Stomach (tissue), 9 donors: ENCODE measurements around the gene ARHGAP21. TPM values are rescaled to one million over a fixed set of nuclear protein-coding genes. Genes with fewer than 3 reads are reported as not detected.

Source experiments
- DNase-seq, 2 donors: peaks; one replicate each; pipeline versions ENCODE4 v3.0.0 to v3.0.0-alpha.2; 2013 to 2019
- H3K27ac ChIP-seq, 5 donors: fragments of 200-600 bp in 4 of 5; sonication (generic) in 4 of 5; one replicate each; pipeline ENCODE4 v1.5.1; 2013 to 2019; ENCODE audit warnings: mild to moderate bottlenecking in 1 of 5, moderate library complexity in 1 of 5
- H3K27me3 ChIP-seq, 3 donors: fragments of 200-600 bp; sonication (generic); one replicate each; pipeline ENCODE4 v1.5.1; 2017 to 2019; ENCODE audit warnings: mixed run types in 1 of 3
- H3K36me3 ChIP-seq, 4 donors: fragments of 200-600 bp; sonication (generic); 1 replicate in 3 of 4; 2 replicates in 1 of 4; pipeline ENCODE4 v1.5.1; 2016 to 2019
- H3K4me1 ChIP-seq, 4 donors: fragments of 200-600 bp; sonication (generic); one replicate each; pipeline ENCODE4 v1.5.1; 2016 to 2019
- H3K4me3 ChIP-seq, 4 donors: fragments of 200-600 bp; sonication (generic) in 3 of 4; one replicate each; pipeline ENCODE4 v1.5.1; 2016 to 2019; ENCODE audit warnings: mild to moderate bottlenecking in 1 of 4
- H3K9me3 ChIP-seq, 4 donors: fragments of 200-600 bp; sonication (generic); one replicate each; pipeline ENCODE4 v1.5.1; 2016 to 2019
- CTCF ChIP-seq, 7 experiments: fragments of 450-650 bp in 4 of 7; fragments of 200-600 bp in 3 of 7; sonication (generic) in 3 of 7; IDR thresholded peaks; one replicate each; pipeline ENCODE4 v1.5.1; 2016 to 2019; ENCODE audit warnings: antibody characterized with exemption in 7 of 7, control low read depth in 2 of 7, mild to moderate bottlenecking in 1 of 7
- EP300 ChIP-seq: sonication (generic); formaldehyde crosslinking; IDR thresholded peaks from one replicate; pipeline ENCODE4 v1.6.1; 2017; ENCODE audit warnings: antibody characterized with exemption
- POLR2A ChIP-seq, 4 donors: fragments of 450-650 bp; IDR thresholded peaks; one replicate each; pipeline ENCODE4 v1.6.1; 2016; ENCODE audit warnings: antibody characterized with exemption in 4 of 4, control low read depth in 2 of 4, mild to moderate bottlenecking in 1 of 4, moderate library complexity in 1 of 4
- POLR2AphosphoS5 ChIP-seq, 3 donors: sonication (generic); formaldehyde crosslinking; IDR thresholded peaks; one replicate each; pipeline ENCODE4 v1.6.1; 2016; ENCODE audit warnings: antibody characterized with exemption in 3 of 3
- WGBS, 5 donors: extraction: QIAGEN DNeasy Blood & Tissue Kit in 3 of 5; methylation state at CpG; one replicate each; pipeline versions ENCODE4 v1.1.5 to v1.1.7; 2013 to 2018; 5-methylcytosine and 5-hydroxymethylcytosine counted together
- intact Hi-C: fragments of 100-400 bp; cut with DNase I; formaldehyde crosslinking; loops from one replicate; pipeline ENCODE4 v1.15.1; 2023; ENCODE audit warnings: low total_unique reads
- polyA plus RNA-seq, 3 donors: library from polyadenylated mRNA; stranded (reverse); fragments of 200-250 nt; gene quantifications; one replicate each; pipeline ENCODE4 v1.2.3, GENCODE V29; 2013
- total RNA-seq, 5 donors: library from RNA; depleted of rRNA; stranded (reverse); fragments of >200 nt; gene quantifications; one replicate each; pipeline versions ENCODE4 v1.1.0 to v1.2.3, GENCODE V29; 2014 to 2016
- donor health status: healthy with polysubstance abuse.
- donor health status: Bipolar disorder and iron deficiency.
- donor health status: healthy.

ARHGAP21 gene
- total and polyA plus RNA-seq, 8 donors = 12.7 to 166 (median 52.8) TPM

GRCh38 chr10:24596217-24596930, 127.3 kb downstream of the ARHGAP21 start:
- TF ChIP-seq EP300 (no peak), POLR2AphosphoS5 (IDR thresholded peaks at IDR 0.05) (no peak), CTCF (IDR thresholded peaks at IDR 0.05) (no peak), POLR2A (IDR thresholded peaks at IDR 0.05) (no peak)
- H3K4me3 ChIP-seq = no peak overlapping the region
- DNase-seq = no peak
- H3K9me3 ChIP-seq = no peaks in the 10 kb centered on the region
- H3K27me3 ChIP-seq = no peaks in the 10 kb centered on the region
- H3K36me3 ChIP-seq = peaks cover 77 to 100% (median 100%) of the 10 kb centered on the region in 4 donors
- no peak overlapping the region for H3K27ac ChIP-seq
- 93 to 96% (median 94%) methylated on average over 11 of the region's 11 CpGs for WGBS, 5 donors
- H3K4me1 ChIP-seq = no peaks in the 10 kb centered on the region
- intact Hi-C loops = no loop called here

- Histone ChIP-seq H3K36me3 (peaks cover 76 to 100% (median 100%) of the 10 kb centered on the region in 4 donors), H3K9me3 (no peaks in the 10 kb centered on the region), H3K4me1 (no peaks in the 10 kb centered on the region), H3K27me3 (no peaks in the 10 kb centered on the region), H3K4me3 (no peak overlapping the region), H3K27ac (no peak overlapping the region)
- no peak for DNase-seq
- TF ChIP-seq CTCF (IDR thresholded peaks at IDR 0.05) (no peak), POLR2AphosphoS5 (IDR thresholded peaks at IDR 0.05) (no peak), POLR2A (IDR thresholded peaks at IDR 0.05) (no peak), EP300 (no peak)
- intact Hi-C loops = no loop called here
These were observed 132.8 kb downstream of the ARHGAP21 start for GRCh38 chr10:24590697-24591457.

GRCh38 chr10:24589265-24589664, 134.4 kb downstream of the ARHGAP21 start:
- no peak for DNase-seq
- TF ChIP-seq POLR2AphosphoS5 (IDR thresholded peaks at IDR 0.05) (no peak), CTCF (IDR thresholded peaks at IDR 0.05) (no peak), POLR2A (IDR thresholded peaks at IDR 0.05) (no peak), EP300 (no peak)
- no peak overlapping the region for H3K4me3 ChIP-seq
- H3K36me3 ChIP-seq = peaks cover 66 to 100% (median 98%) of the 10 kb centered on the region in 4 donors
- 88 to 95% (median 94%) methylated on average over 2 of the region's 2 CpGs for WGBS, 5 donors
- no peak overlapping the region for H3K27ac ChIP-seq
- intact Hi-C loops = no loop called here
- H3K9me3 ChIP-seq = no peaks in the 10 kb centered on the region
- H3K4me1 ChIP-seq = no peaks in the 10 kb centered on the region
- no peaks in the 10 kb centered on the region for H3K27me3 ChIP-seq

- Histone ChIP-seq H3K4me3 (no peak overlapping the region), H3K36me3 (peaks cover 9 to 34% (median 27%) of the 10 kb centered on the region in 4 donors), H3K27ac (no peak overlapping the region), H3K4me1 (no peaks in the 10 kb centered on the region), H3K9me3 (no peaks in the 10 kb centered on the region), H3K27me3 (no peaks in the 10 kb centered on the region)
- TF ChIP-seq POLR2A (IDR thresholded peaks at IDR 0.05) (no peak), CTCF (IDR thresholded peaks at IDR 0.05) (no peak), EP300 (no peak), POLR2AphosphoS5 (IDR thresholded peaks at IDR 0.05) (no peak)
- intact Hi-C loops = no loop called here
- DNase-seq = no peak
- 71 to 77% (median 76%) methylated on average over 4 of the region's 4 CpGs for WGBS, 5 donors
These were observed 143.8 kb downstream of the ARHGAP21 start for GRCh38 chr10:24579906-24580305.
